Stomach (tissue), 9 donors: Measurements from ENCODE around the gene RRAS. TPM values are rescaled to one million over a fixed set of nuclear protein-coding genes. Genes with fewer than 3 reads are reported as not detected.

Source experiments
- DNase-seq, 2 donors: peaks; one replicate each; pipeline versions ENCODE4 v3.0.0 to v3.0.0-alpha.2; 2013 to 2019
- H3K27ac ChIP-seq, 5 donors: fragments of 200-600 bp in 4 of 5; sonication (generic) in 4 of 5; one replicate each; pipeline ENCODE4 v1.5.1; 2013 to 2019; ENCODE audit warnings: mild to moderate bottlenecking in 1 of 5, moderate library complexity in 1 of 5
- H3K27me3 ChIP-seq, 3 donors: fragments of 200-600 bp; sonication (generic); one replicate each; pipeline ENCODE4 v1.5.1; 2017 to 2019; ENCODE audit warnings: mixed run types in 1 of 3
- H3K36me3 ChIP-seq, 4 donors: fragments of 200-600 bp; sonication (generic); 1 replicate in 3 of 4; 2 replicates in 1 of 4; pipeline ENCODE4 v1.5.1; 2016 to 2019
- H3K4me1 ChIP-seq, 4 donors: fragments of 200-600 bp; sonication (generic); one replicate each; pipeline ENCODE4 v1.5.1; 2016 to 2019
- H3K4me3 ChIP-seq, 4 donors: fragments of 200-600 bp; sonication (generic) in 3 of 4; one replicate each; pipeline ENCODE4 v1.5.1; 2016 to 2019; ENCODE audit warnings: mild to moderate bottlenecking in 1 of 4
- H3K9me3 ChIP-seq, 4 donors: fragments of 200-600 bp; sonication (generic); one replicate each; pipeline ENCODE4 v1.5.1; 2016 to 2019
- CTCF ChIP-seq, 7 experiments: fragments of 450-650 bp in 4 of 7; fragments of 200-600 bp in 3 of 7; sonication (generic) in 3 of 7; IDR thresholded peaks; one replicate each; pipeline ENCODE4 v1.5.1; 2016 to 2019; ENCODE audit warnings: antibody characterized with exemption in 7 of 7, control low read depth in 2 of 7, mild to moderate bottlenecking in 1 of 7
- EP300 ChIP-seq: sonication (generic); formaldehyde crosslinking; IDR thresholded peaks from one replicate; pipeline ENCODE4 v1.6.1; 2017; ENCODE audit warnings: antibody characterized with exemption
- POLR2A ChIP-seq, 4 donors: fragments of 450-650 bp; IDR thresholded peaks; one replicate each; pipeline ENCODE4 v1.6.1; 2016; ENCODE audit warnings: antibody characterized with exemption in 4 of 4, control low read depth in 2 of 4, mild to moderate bottlenecking in 1 of 4, moderate library complexity in 1 of 4
- POLR2AphosphoS5 ChIP-seq, 3 donors: sonication (generic); formaldehyde crosslinking; IDR thresholded peaks; one replicate each; pipeline ENCODE4 v1.6.1; 2016; ENCODE audit warnings: antibody characterized with exemption in 3 of 3
- WGBS, 5 donors: extraction: QIAGEN DNeasy Blood & Tissue Kit in 3 of 5; methylation state at CpG; one replicate each; pipeline versions ENCODE4 v1.1.5 to v1.1.7; 2013 to 2018; 5-methylcytosine and 5-hydroxymethylcytosine counted together
- intact Hi-C: fragments of 100-400 bp; cut with DNase I; formaldehyde crosslinking; loops from one replicate; pipeline ENCODE4 v1.15.1; 2023; ENCODE audit warnings: low total_unique reads
- polyA plus RNA-seq, 3 donors: library from polyadenylated mRNA; stranded (reverse); fragments of 200-250 nt; gene quantifications; one replicate each; pipeline ENCODE4 v1.2.3, GENCODE V29; 2013
- total RNA-seq, 5 donors: library from RNA; depleted of rRNA; stranded (reverse); fragments of >200 nt; gene quantifications; one replicate each; pipeline versions ENCODE4 v1.1.0 to v1.2.3, GENCODE V29; 2014 to 2016
- donor health status: healthy with polysubstance abuse.
- donor health status: Bipolar disorder and iron deficiency.
- donor health status: healthy.

Gene RRAS
- total and polyA plus RNA-seq, 8 donors = 7.7 to 145 (median 103) TPM

- H3K9me3 ChIP-seq = no peaks in the 10 kb centered on the region
- peak; percentile 81 to 90 for DNase-seq
- intact Hi-C loops = no loop called here
- H3K4me3 ChIP-seq = no peak overlapping the region
- H3K27ac ChIP-seq = peak overlapping the region; percentile 21 to 77 (median 56)
- H3K4me1 ChIP-seq = peaks cover 9 to 27% (median 21%) of the 10 kb centered on the region in 4 donors
- 20 to 32% (median 24%) methylated on average over 22 to 28 of the region's 28 CpGs for WGBS, 5 donors
- H3K27me3 ChIP-seq = no peaks in the 10 kb centered on the region
- TF ChIP-seq CTCF (IDR thresholded peaks at IDR 0.05) (peak in 5 of 7 experiments; percentile 86 to 92 (median 90)), POLR2AphosphoS5 (IDR thresholded peaks at IDR 0.05) (peak in 1 of 3 donors; percentile 46), POLR2A (IDR thresholded peaks at IDR 0.05) (no peak)
- H3K36me3 ChIP-seq = peaks cover 0 to 25% (median 14%) of the 10 kb centered on the region in 4 donors
Measured at GRCh38 chr19:49672131-49672919, 32.4 kb upstream of the RRAS start.

- Histone ChIP-seq H3K4me1 (peaks cover 12 to 28% (median 27%) of the 10 kb centered on the region in 4 donors), H3K27ac (no peak overlapping the region), H3K36me3 (peaks cover 0 to 26% (median 14%) of the 10 kb centered on the region in 4 donors), H3K27me3 (no peaks in the 10 kb centered on the region), H3K9me3 (no peaks in the 10 kb centered on the region), H3K4me3 (no peak overlapping the region)
- 81 to 95% (median 91%) methylated on average over 3 of the region's 3 CpGs for WGBS, 5 donors
- TF ChIP-seq POLR2AphosphoS5 (IDR thresholded peaks at IDR 0.05) (no peak), POLR2A (IDR thresholded peaks at IDR 0.05) (no peak), EP300 (no peak), CTCF (IDR thresholded peaks at IDR 0.05) (no peak)
- no peak for DNase-seq
- intact Hi-C loops = no loop called here
Measured at GRCh38 chr19:49669516-49669915, 29.6 kb upstream of the RRAS start.

GRCh38 chr19:49667473-49667872, 27.5 kb upstream of the RRAS start:
- no peak for DNase-seq
- WGBS, 5 donors = 78 to 96% (median 91%) methylated on average over 2 of the region's 2 CpGs

DNA sequence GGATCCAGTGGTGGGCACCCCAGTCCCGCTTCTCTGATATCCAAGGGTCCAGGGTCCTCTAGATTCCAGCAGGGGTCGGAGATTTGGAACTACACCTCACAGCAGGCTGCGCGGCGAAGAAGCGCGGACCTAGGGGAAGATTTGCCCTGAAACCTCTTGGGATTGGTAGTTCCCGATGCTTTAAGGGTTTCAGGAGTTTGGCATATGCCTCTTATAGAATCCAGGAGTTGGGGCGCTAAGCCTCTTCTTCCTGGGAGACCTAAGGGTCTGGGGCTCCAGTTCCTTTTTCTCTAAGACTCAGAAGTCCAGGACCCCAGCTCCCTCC, 26.1 kb upstream of the RRAS start:
- H3K27ac ChIP-seq = peak overlapping the region; percentile 15 to 96 (median 92)
- H3K27me3 ChIP-seq = no peaks in the 10 kb centered on the region
- peaks cover 20 to 48% (median 37%) of the 10 kb centered on the region in 4 donors for H3K36me3 ChIP-seq
- WGBS, 5 donors = 0 to 10% (median 1%) methylated on average over 8 to 9 of the region's 9 CpGs
- peak overlapping the region; percentile 69 to 88 (median 82) for H3K4me3 ChIP-seq
- no peaks in the 10 kb centered on the region for H3K9me3 ChIP-seq
- peaks cover 22 to 36% (median 31%) of the 10 kb centered on the region in 4 donors for H3K4me1 ChIP-seq
- intact Hi-C loops = no loop called here
- DNase-seq = no peak
- TF ChIP-seq POLR2A (IDR thresholded peaks at IDR 0.05) (no peak), CTCF (IDR thresholded peaks at IDR 0.05) (no peak), POLR2AphosphoS5 (IDR thresholded peaks at IDR 0.05) (no peak), EP300 (no peak)

More at GRCh38 chr19:49667473-49667872, 27.5 kb upstream of the RRAS start:
- H3K27me3 ChIP-seq = no peaks in the 10 kb centered on the region
- intact Hi-C loops = no loop called here
- H3K4me1 ChIP-seq = peaks cover 25 to 42% (median 40%) of the 10 kb centered on the region in 4 donors
- TF ChIP-seq EP300 (no peak), POLR2AphosphoS5 (IDR thresholded peaks at IDR 0.05) (no peak), CTCF (IDR thresholded peaks at IDR 0.05) (no peak), POLR2A (IDR thresholded peaks at IDR 0.05) (no peak)
- no peak overlapping the region for H3K27ac ChIP-seq
- no peaks in the 10 kb centered on the region for H3K9me3 ChIP-seq
- no peak overlapping the region for H3K4me3 ChIP-seq
- H3K36me3 ChIP-seq = peaks cover 6 to 34% (median 23%) of the 10 kb centered on the region in 4 donors
